CD4-positive, alpha-beta T cell treated with Interleukin-1 beta for 1 hour (primary cell): Measurements from ENCODE around the gene ABITRAM.
A peak's percentile ranks its signal among the peaks of the same experiment; 100 is the strongest.
"Not testable (repeated sequence)": the region's sequence is repeated elsewhere in the genome, so short reads cannot be mapped to it uniquely, and the experiment has no call there.

Experiments used
- DNase-seq, 2 donors: peaks; one replicate each; pipeline ENCODE4 v3.0.0-alpha.2; 2020 to 2022

The ABITRAM gene

GRCh38 chr9:108934323-108934893 is at the start of gene ABITRAM:
ABITRAM (plus strand) TSS chr9:108934400; CDS start chr9:108934487, 87 bp downstream.
- DNase-seq = peak; percentile 83 to 87

GRCh38 chr9:108884701-108885100 is 49.5 kb upstream of the ABITRAM start:
- no peak for DNase-seq

GRCh38 chr9:108885643-108886348 is 48.4 kb upstream of the ABITRAM start:
- no peak for DNase-seq

GRCh38 chr9:108886594-108887271 is 47.5 kb upstream of the ABITRAM start:
- DNase-seq = not testable (repeated sequence)

- DNase-seq = no peak
Observed at GRCh38 chr9:108889649-108890067, 44.5 kb upstream of the ABITRAM start.

GRCh38 chr9:108894225-108894997 is 39.8 kb upstream of the ABITRAM start:
- DNase-seq = no peak

GRCh38 chr9:108897324-108898096 is 36.7 kb upstream of the ABITRAM start:
- no peak for DNase-seq

GRCh38 chr9:108899023-108899695 is 35.0 kb upstream of the ABITRAM start:
- DNase-seq = not testable (repeated sequence)

- no peak for DNase-seq
Observed at GRCh38 chr9:108900176-108900575, 34.0 kb upstream of the ABITRAM start.

GRCh38 chr9:108903420-108904103 is 30.6 kb upstream of the ABITRAM start:
- no peak for DNase-seq

- DNase-seq = no peak
Observed at GRCh38 chr9:108904161-108904560, 30.0 kb upstream of the ABITRAM start.

GRCh38 chr9:108905494-108905893 is 28.7 kb upstream of the ABITRAM start:
- no peak for DNase-seq

- DNase-seq = no peak
Observed at GRCh38 chr9:108910402-108910801, 23.8 kb upstream of the ABITRAM start.

- DNase-seq = no peak
Observed at GRCh38 chr9:108910914-108911313, 23.3 kb upstream of the ABITRAM start.

- DNase-seq = peak in 1 of 2 donors; percentile 21
Observed at GRCh38 chr9:108911820-108912219, 22.4 kb upstream of the ABITRAM start.

GRCh38 chr9:108913391-108913790 is 20.8 kb upstream of the ABITRAM start:
- DNase-seq = no peak

- no peak for DNase-seq
Observed at GRCh38 chr9:108919517-108919916, 14.7 kb upstream of the ABITRAM start.

- not testable (repeated sequence) for DNase-seq
Observed at GRCh38 chr9:108920401-108920800, 13.8 kb upstream of the ABITRAM start.

GRCh38 chr9:108921200-108921599 is 13.0 kb upstream of the ABITRAM start:
- no peak for DNase-seq

GRCh38 chr9:108924466-108924865 is 9.7 kb upstream of the ABITRAM start:
- no peak for DNase-seq

GRCh38 chr9:108928386-108928785 is 5.8 kb upstream of the ABITRAM start:
- DNase-seq = no peak
